DOHH2 (cell line): ENCODE data around the gene UBTD2.

Experiments used
- H3F3A ChIP-seq: fragments of 200-600 bp; sonication (generic), shearing (Covaris generic); 2 replicates; pipeline ENCODE4 v1.6.0; 2016; ENCODE audit warnings: antibody characterized with exemption, mild to moderate bottlenecking; ENCODE audit not compliant: control insufficient read depth, insufficient read depth
- H3K27ac ChIP-seq: fragments of 200-600 bp; sonication (generic); 2 replicates; pipeline ENCODE4 v1.5.1; 2014; ENCODE audit warnings: low read depth, mild to moderate bottlenecking, low read length, moderate library complexity
- H3K27me3 ChIP-seq: fragments of 200-600 bp; sonication (generic); 2 replicates; pipeline ENCODE4 v1.6.1; 2014; ENCODE audit warnings: mild to moderate bottlenecking, low read length, mixed read lengths; ENCODE audit not compliant: control insufficient read depth
- H3K36me3 ChIP-seq: fragments of 200-600 bp; sonication (generic); 2 replicates; pipeline ENCODE4 v1.6.1; 2014; ENCODE audit warnings: mild to moderate bottlenecking, low read length, moderate library complexity, mixed read lengths; ENCODE audit not compliant: control insufficient read depth
- H3K4me1 ChIP-seq: fragments of 200-600 bp; sonication (generic); 2 replicates; pipeline ENCODE4 v1.6.1; 2014; ENCODE audit warnings: mild to moderate bottlenecking, low read length, mixed read lengths; ENCODE audit not compliant: control insufficient read depth
- H3K4me2 ChIP-seq: fragments of 200-600 bp; sonication (generic); 2 replicates; pipeline ENCODE4 v1.6.0; 2014; ENCODE audit warnings: mild to moderate bottlenecking, low read length, moderate library complexity
- H3K4me3 ChIP-seq: fragments of 200-600 bp; sonication (generic); 2 replicates; pipeline ENCODE4 v1.5.1; 2014; ENCODE audit warnings: mild to moderate bottlenecking, low read length, mixed read lengths
- H3K79me2 ChIP-seq: fragments of 200-600 bp; sonication (generic); 2 replicates; pipeline ENCODE4 v1.6.1; 2014; ENCODE audit warnings: mild to moderate bottlenecking, low read length, mixed read lengths; ENCODE audit not compliant: control insufficient read depth
- H3K9me2 ChIP-seq: fragments of 200-600 bp; sonication (generic); replicated peaks from 2 replicates; pipeline ENCODE4 v1.6.1; 2014; ENCODE audit warnings: mild to moderate bottlenecking, low read length, mixed read lengths; ENCODE audit not compliant: control insufficient read depth
- H3K9me3 ChIP-seq: fragments of 200-600 bp; sonication (generic); 2 replicates; pipeline ENCODE4 v1.6.1; 2014; ENCODE audit warnings: antibody characterized with exemption, low read length, mixed read lengths; ENCODE audit not compliant: control insufficient read depth, insufficient read depth
- H4K20me1 ChIP-seq: fragments of 200-600 bp; sonication (generic); 2 replicates; pipeline ENCODE4 v1.6.0; 2014; ENCODE audit warnings: low read depth, mild to moderate bottlenecking, antibody characterized with exemption, low read length, moderate library complexity; ENCODE audit not compliant: control insufficient read depth, insufficient read depth
- EZH2phosphoT487 ChIP-seq: fragments of 200-600 bp; sonication (generic); IDR thresholded peaks from 2 replicates; pipeline ENCODE4 v1.6.1; 2017; ENCODE audit warnings: borderline replicate concordance, mild to moderate bottlenecking, antibody characterized with exemption, low read length, moderate library complexity, mixed read lengths
- TF ChIP-seq, protein P1 (sequence below): fragments of 200-600 bp; sonication (generic); IDR thresholded peaks from one replicate; pipeline ENCODE4 v1.5.1; 2014; ENCODE audit warnings: antibody characterized with exemption, mild to moderate bottlenecking, low read depth, low read length; ENCODE audit not compliant: poor library complexity, severe bottlenecking

Gene UBTD2

GRCh38 chr5:172188033-172188892, 95.3 kb downstream of the UBTD2 start, which contains the start of gene STK10:
Gene STK10, minus strand, starts transcription at chr5:172188224. Its CDS starts 182 bp downstream, at chr5:172188042.
- Histone ChIP-seq H4K20me1 (peaks cover 4% of the 10 kb centered on the region; the same call in 1 of the 2 replicates), H3F3A (no peaks in the 10 kb centered on the region), H3K4me2 (peak within 1 kb of the TSS; percentile 94), H3K9me2 (no peaks in the 10 kb centered on the region), H3K9me3 (no peaks in the 10 kb centered on the region), H3K27me3 (no peaks in the 10 kb centered on the region; the same call in 1 of the 2 replicates), H3K4me1 (peaks cover 37% of the 10 kb centered on the region), H3K36me3 (peaks cover 8% of the 10 kb centered on the region; the same call in 1 of the 2 replicates), H3K27ac (peak within 1 kb of the TSS; percentile 57), H3K79me2 (peaks cover 46% of the 10 kb centered on the region), H3K4me3 (peak within 1 kb of the TSS; percentile 91)
- TF ChIP-seq, protein P1, sequence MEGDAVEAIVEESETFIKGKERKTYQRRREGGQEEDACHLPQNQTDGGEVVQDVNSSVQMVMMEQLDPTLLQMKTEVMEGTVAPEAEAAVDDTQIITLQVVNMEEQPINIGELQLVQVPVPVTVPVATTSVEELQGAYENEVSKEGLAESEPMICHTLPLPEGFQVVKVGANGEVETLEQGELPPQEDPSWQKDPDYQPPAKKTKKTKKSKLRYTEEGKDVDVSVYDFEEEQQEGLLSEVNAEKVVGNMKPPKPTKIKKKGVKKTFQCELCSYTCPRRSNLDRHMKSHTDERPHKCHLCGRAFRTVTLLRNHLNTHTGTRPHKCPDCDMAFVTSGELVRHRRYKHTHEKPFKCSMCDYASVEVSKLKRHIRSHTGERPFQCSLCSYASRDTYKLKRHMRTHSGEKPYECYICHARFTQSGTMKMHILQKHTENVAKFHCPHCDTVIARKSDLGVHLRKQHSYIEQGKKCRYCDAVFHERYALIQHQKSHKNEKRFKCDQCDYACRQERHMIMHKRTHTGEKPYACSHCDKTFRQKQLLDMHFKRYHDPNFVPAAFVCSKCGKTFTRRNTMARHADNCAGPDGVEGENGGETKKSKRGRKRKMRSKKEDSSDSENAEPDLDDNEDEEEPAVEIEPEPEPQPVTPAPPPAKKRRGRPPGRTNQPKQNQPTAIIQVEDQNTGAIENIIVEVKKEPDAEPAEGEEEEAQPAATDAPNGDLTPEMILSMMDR: peak; percentile 88
- no peak for TF ChIP-seq EZH2phosphoT487

DNA sequence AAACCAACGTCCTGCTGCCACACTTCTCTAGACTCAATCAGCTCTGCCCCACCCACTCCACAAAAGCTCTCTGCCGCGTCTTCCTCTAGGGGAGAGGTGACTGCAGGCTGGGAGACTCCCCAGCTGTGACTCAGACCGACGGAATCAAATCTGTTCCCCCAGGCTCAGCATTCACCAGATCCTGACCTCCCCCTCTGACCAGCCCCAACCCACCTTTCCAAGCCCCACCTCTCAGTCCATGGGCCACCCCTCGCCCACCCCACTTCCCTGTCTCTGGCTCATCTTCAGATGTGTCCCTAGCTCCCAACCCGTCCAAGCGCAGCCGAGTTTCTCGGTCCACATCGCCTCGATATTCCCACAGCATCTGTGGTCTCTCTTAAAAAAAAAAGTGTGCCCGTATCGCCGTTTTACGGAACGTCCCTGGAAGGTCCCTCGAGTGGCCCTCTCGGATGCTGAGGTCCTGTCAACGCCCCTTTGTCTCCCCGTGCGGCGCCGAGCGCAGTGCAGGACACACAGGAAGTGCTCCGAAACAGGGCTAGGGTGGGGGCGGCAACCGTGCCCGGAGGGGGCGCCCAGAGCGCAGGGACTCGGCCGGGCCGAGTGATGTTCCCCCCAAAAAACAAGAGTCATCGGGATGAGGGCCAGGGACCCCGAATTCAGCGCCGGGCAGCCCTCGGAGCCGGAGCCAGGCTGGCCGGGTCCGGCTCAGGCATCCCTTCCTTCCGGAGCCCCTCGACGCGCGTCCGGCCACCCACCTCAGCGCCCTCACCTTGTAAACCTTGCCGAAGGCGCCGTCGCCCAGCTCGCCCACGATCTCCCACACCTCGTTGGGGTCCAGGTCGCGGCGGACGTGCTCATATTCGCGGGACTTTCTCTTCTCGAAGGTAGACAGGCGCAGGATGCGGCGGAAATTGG, 96.2 kb downstream of the UBTD2 start:
- Histone ChIP-seq H3F3A (no peaks in the 10 kb centered on the region), H3K79me2 (peaks cover 54% of the 10 kb centered on the region), H3K4me1 (peaks cover 37% of the 10 kb centered on the region), H3K4me2 (peak overlapping the region; percentile 94), H3K4me3 (peak overlapping the region; percentile 91), H3K27ac (peak overlapping the region; percentile 57), H3K27me3 (no peaks in the 10 kb centered on the region; the same call in 1 of the 2 replicates), H3K9me2 (no peaks in the 10 kb centered on the region), H3K36me3 (peaks cover 8% of the 10 kb centered on the region; the same call in 1 of the 2 replicates), H3K9me3 (no peaks in the 10 kb centered on the region), H4K20me1 (peaks cover 4% of the 10 kb centered on the region; the same call in 1 of the 2 replicates)
- no peak for TF ChIP-seq EZH2phosphoT487
- TF ChIP-seq, protein P1: peak; percentile 22

GRCh38 chr5:172186114-172186695, 97.4 kb downstream of the UBTD2 start:
- no peak overlapping the region for H3K27ac ChIP-seq
- peaks cover 8% of the 10 kb centered on the region; the same call in 1 of the 2 replicates for H3K36me3 ChIP-seq
- H3K9me2 ChIP-seq: no peaks in the 10 kb centered on the region
- H3K4me3 ChIP-seq: peak overlapping the region; percentile 91
- peaks cover 1% of the 10 kb centered on the region; the same call in 1 of the 2 replicates for H3F3A ChIP-seq
- peaks cover 4% of the 10 kb centered on the region; the same call in 1 of the 2 replicates for H4K20me1 ChIP-seq
- peak overlapping the region; percentile 94 for H3K4me2 ChIP-seq
- H3K9me3 ChIP-seq: no peaks in the 10 kb centered on the region
- H3K27me3 ChIP-seq: no peaks in the 10 kb centered on the region; the same call in 1 of the 2 replicates
- peaks cover 57% of the 10 kb centered on the region for H3K79me2 ChIP-seq
- peaks cover 37% of the 10 kb centered on the region for H3K4me1 ChIP-seq
- TF ChIP-seq, protein P1: no peak
- no peak for TF ChIP-seq EZH2phosphoT487
